ENCODE results near the gene BORCS5.

- no peak for TF ChIP-seq CTCF (IDR thresholded peaks at IDR 0.05)
- TF ChIP-seq POLR2AphosphoS5 (IDR thresholded peaks at IDR 0.05; ENCODE audit: low read depth, low read length): no peak
- no peak for TF ChIP-seq SIN3A (IDR thresholded peaks at IDR 0.05; ENCODE audit: borderline replicate concordance, insufficient read depth, low read depth, low read length)
- no peak for TF ChIP-seq REST (IDR thresholded peaks at IDR 0.05; ENCODE audit: insufficient read depth in 1 of 2, low read depth in 2 of 2, low read length in 1 of 2)
These were observed 24.2 kb downstream of the BORCS5 start for GRCh38 chr12:12380949-12381593.

Measured in Panc1 (cell line).